Cardiac muscle cell (in vitro differentiated cells and primary cell): ENCODE results near the gene RGSL1. TPM values are rescaled to one million over a fixed set of nuclear protein-coding genes. Genes with fewer than 3 reads are reported as not detected.
"Not testable (repeated sequence)": the region's sequence is repeated elsewhere in the genome, so short reads cannot be mapped to it uniquely, and the experiment has no call there.

Source experiments
- DNase-seq, 2 donors: peaks; one replicate each; pipeline versions ENCODE4 v3.0.0 to v3.0.0-alpha.2; 2010 to 2017; ENCODE audit warnings: low read depth in 1 of 2, low spot score in 1 of 2
- H3K27ac ChIP-seq: fragments of 200-600 bp; sonication (generic); 2 replicates; pipeline ENCODE4 v1.5.1; 2016
- H3K27me3 ChIP-seq: fragments of 200-600 bp; sonication (generic); 2 replicates; pipeline ENCODE4 v1.6.0; 2016; ENCODE audit warnings: control low read depth
- H3K36me3 ChIP-seq: fragments of 200-600 bp; sonication (generic); 2 replicates; pipeline ENCODE4 v1.5.1; 2016; ENCODE audit warnings: control low read depth
- H3K4me1 ChIP-seq: fragments of 200-600 bp; sonication (generic); 2 replicates; pipeline ENCODE4 v1.8.1; 2017; ENCODE audit warnings: low read depth, mild to moderate bottlenecking, mixed run types
- H3K4me3 ChIP-seq: fragments of 200-600 bp; sonication (generic); 2 replicates; pipeline ENCODE4 v1.5.1; 2016; ENCODE audit warnings: mild to moderate bottlenecking
- H3K9me3 ChIP-seq: fragments of 200-600 bp; sonication (generic); 2 replicates; pipeline ENCODE4 v1.5.1; 2017; ENCODE audit warnings: low read depth, mild to moderate bottlenecking, control low read depth
- CTCF ChIP-seq: IDR thresholded peaks from 2 replicates; pipeline ENCODE4 v1.5.1; 2012; ENCODE audit warnings: low read depth, mild to moderate bottlenecking, low read length
- polyA plus RNA-seq: library from polyadenylated mRNA; unstranded; fragments of >200 nt; fragmentation: Nextera tagmentation; extraction: Ambion mirVana; gene quantifications from 2 replicates; pipeline ENCODE4 v1.2.1, GENCODE V29; 2016
- total RNA-seq: library from RNA; depleted of rRNA; stranded (reverse); fragments of >200 nt; gene quantifications from 2 replicates; pipeline ENCODE4 v1.2.3, GENCODE V29; 2016

The RGSL1 gene
- total and polyA plus RNA-seq, 2 experiments from 2014 or later, result not detected

DNA sequence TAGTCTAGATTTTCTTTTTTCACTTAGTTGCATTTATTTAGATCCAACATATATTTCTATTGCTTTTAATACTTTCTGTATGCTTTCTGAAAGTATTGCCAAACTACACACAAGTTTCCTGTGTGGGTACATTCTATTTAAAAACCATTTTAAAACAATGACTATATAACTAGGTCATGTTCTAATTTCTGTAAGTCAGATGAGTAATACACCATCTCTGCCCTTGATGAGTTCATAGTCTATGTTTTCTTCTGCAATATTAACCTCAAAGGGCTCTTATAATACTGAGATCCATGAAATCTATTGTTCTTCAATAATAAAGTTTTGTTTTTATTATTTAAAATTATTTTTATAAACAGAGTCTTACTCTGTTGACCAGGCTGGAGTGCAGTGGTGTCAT, 70.8 kb downstream of the RGSL1 start:
- H3K4me1 ChIP-seq, result no peaks in the 10 kb centered on the region
- H3K9me3 ChIP-seq, result no peaks in the 10 kb centered on the region
- no peaks in the 10 kb centered on the region for H3K36me3 ChIP-seq
- H3K27me3 ChIP-seq, result no peaks in the 10 kb centered on the region
- no peak overlapping the region for H3K27ac ChIP-seq
- no peak for TF ChIP-seq CTCF
- H3K4me3 ChIP-seq, result no peak overlapping the region
- no peak for DNase-seq

DNA sequence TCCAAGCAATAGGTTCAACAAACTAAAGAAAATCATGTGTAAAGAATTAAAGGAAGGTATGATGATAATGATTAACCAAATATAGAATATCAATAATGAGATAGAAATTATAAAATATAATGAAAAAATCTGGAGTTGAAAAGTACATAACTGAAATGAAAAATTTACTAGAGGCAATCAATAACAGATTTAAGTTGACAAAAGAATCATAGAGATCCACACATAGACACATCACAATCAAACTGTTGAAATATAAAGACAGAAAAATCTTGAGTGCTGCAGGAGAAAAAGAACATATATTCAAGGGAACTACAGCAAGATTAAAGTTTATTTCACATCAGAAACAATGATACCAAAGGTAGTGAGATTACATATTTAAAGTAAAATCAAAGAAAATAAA, 75.4 kb downstream of the RGSL1 start:
- Histone ChIP-seq H3K4me1 (no peaks in the 10 kb centered on the region), H3K36me3 (no peaks in the 10 kb centered on the region), H3K27me3 (no peaks in the 10 kb centered on the region), H3K27ac (no peak overlapping the region), H3K4me3 (no peak overlapping the region), H3K9me3 (no peaks in the 10 kb centered on the region)
- TF ChIP-seq CTCF, result no peak
- no peak for DNase-seq

GRCh38 chr1:182527680-182528079, 77.7 kb downstream of the RGSL1 start:
- H3K27me3 ChIP-seq, result no peaks in the 10 kb centered on the region
- no peak for DNase-seq

GRCh38 chr1:182528206-182528605, 78.3 kb downstream of the RGSL1 start:
- H3K4me1 ChIP-seq, H3K27ac ChIP-seq: not testable (repeated sequence)

More at GRCh38 chr1:182527680-182528079, 77.7 kb downstream of the RGSL1 start:
- Histone ChIP-seq H3K36me3 (no peaks in the 10 kb centered on the region), H3K4me1 (no peaks in the 10 kb centered on the region), H3K9me3 (no peaks in the 10 kb centered on the region), H3K4me3 (no peak overlapping the region), H3K27ac (no peak overlapping the region)
- no peak for TF ChIP-seq CTCF

DNA sequence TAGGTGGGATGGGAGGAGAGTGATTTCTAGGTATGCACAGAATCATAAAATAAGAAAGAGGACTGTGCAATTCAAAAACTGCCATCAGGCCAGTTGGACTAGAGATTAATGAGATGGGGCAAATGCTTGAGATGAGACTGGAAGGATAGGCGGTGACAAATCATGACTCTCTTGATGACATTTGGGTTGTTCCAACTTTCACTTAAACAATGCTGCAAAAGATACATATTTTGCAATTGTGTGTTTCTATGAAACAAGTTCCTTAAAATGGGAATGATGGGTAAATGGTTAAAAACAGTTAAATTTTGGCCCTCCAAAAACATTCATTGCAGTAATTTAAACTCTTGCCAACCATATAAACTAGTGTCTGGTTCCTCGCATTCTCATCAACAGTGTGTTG, 84.0 kb downstream of the RGSL1 start:
- H3K27ac ChIP-seq, result no peak overlapping the region

More at GRCh38 chr1:182528206-182528605, 78.3 kb downstream of the RGSL1 start:
- DNase-seq, H3K4me3 ChIP-seq, H3K27me3 ChIP-seq, H3K9me3 ChIP-seq, H3K36me3 ChIP-seq: not testable (repeated sequence)

DNA sequence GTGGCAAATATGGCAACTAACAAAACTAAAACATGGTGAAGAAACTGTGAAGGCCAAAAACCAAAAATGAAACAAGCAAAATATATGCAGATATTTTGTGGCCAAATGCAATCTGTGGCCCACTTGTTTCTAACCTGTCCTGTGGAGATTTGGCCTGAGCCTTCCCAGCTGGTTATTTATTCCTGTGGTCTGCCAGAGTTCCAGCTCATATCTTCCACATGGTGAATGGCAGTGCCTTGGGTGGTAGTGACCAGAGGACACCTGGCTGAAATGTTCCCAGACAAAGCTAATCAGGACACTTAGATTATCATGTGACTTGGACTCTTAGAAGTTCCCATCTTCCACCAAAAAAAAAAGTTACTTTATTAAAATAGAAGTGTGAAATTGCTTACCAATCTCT, 99.4 kb downstream of the RGSL1 start:
- H3K9me3 ChIP-seq, result no peaks in the 10 kb centered on the region
- H3K36me3 ChIP-seq, result no peaks in the 10 kb centered on the region
- no peak for DNase-seq
- H3K27ac ChIP-seq, result no peak overlapping the region
- H3K4me1 ChIP-seq, result no peaks in the 10 kb centered on the region
- TF ChIP-seq CTCF, result no peak
- no peaks in the 10 kb centered on the region for H3K27me3 ChIP-seq
- no peak overlapping the region for H3K4me3 ChIP-seq

More for the DNA sequence above, 84.0 kb downstream of the RGSL1 start:
- Histone ChIP-seq H3K4me3 (no peak overlapping the region), H3K36me3 (no peaks in the 10 kb centered on the region), H3K9me3 (no peaks in the 10 kb centered on the region), H3K4me1 (no peaks in the 10 kb centered on the region), H3K27me3 (no peaks in the 10 kb centered on the region)
- no peak for TF ChIP-seq CTCF
- no peak for DNase-seq
